ENCODE results near the gene PPP2R3B.
"Not testable (repeated sequence)": the region's sequence is repeated elsewhere in the genome, so short reads cannot be mapped to it uniquely, and the experiment has no call there.

Gene PPP2R3B

GRCh38 chrX:319579-320125, 67.1 kb downstream of the PPP2R3B start:
- no peak for DNase-seq (ENCODE audit: low spot score)

- peak; percentile 100 for DNase-seq (ENCODE audit: low spot score)
Observed at GRCh38 chrX:318739-319578, 67.7 kb downstream of the PPP2R3B start, which contains the start of gene GTPBP6. GTPBP6 (minus strand) TSS chrX:318796; CDS start chrX:318787, 9 bp downstream.

GRCh38 chrX:318068-318738, 68.5 kb downstream of the PPP2R3B start:
- DNase-seq (ENCODE audit: low spot score), result peak; percentile 95

- DNase-seq (ENCODE audit: low spot score), result no peak
Observed at GRCh38 chrX:317424-318067, 69.2 kb downstream of the PPP2R3B start.

GRCh38 chrX:316351-317325, 70.1 kb downstream of the PPP2R3B start:
- no peak for DNase-seq (ENCODE audit: low spot score)

- DNase-seq (ENCODE audit: low spot score), result no peak
Observed at GRCh38 chrX:314781-315595, 71.7 kb downstream of the PPP2R3B start.

GRCh38 chrX:314049-314448, 72.7 kb downstream of the PPP2R3B start:
- DNase-seq (ENCODE audit: low spot score), result no peak

- DNase-seq (ENCODE audit: low spot score), result no peak
Observed at GRCh38 chrX:313546-313945, 73.2 kb downstream of the PPP2R3B start.

GRCh38 chrX:312621-313331, 73.9 kb downstream of the PPP2R3B start:
- DNase-seq (ENCODE audit: low spot score), result peak; percentile 28

GRCh38 chrX:311156-312129, 75.3 kb downstream of the PPP2R3B start:
- no peak for DNase-seq (ENCODE audit: low spot score)

GRCh38 chrX:310621-311155, 76.0 kb downstream of the PPP2R3B start:
- no peak for DNase-seq (ENCODE audit: low spot score)

GRCh38 chrX:308821-309520, 77.7 kb downstream of the PPP2R3B start:
- DNase-seq (ENCODE audit: low spot score), result no peak

GRCh38 chrX:307261-308111, 79.2 kb downstream of the PPP2R3B start:
- DNase-seq (ENCODE audit: low spot score), result no peak

GRCh38 chrX:306614-307251, 80.0 kb downstream of the PPP2R3B start:
- DNase-seq (ENCODE audit: low spot score), result not testable (repeated sequence)

GRCh38 chrX:305781-306613, 80.7 kb downstream of the PPP2R3B start:
- not testable (repeated sequence) for DNase-seq (ENCODE audit: low spot score)
